GM12892 (cell line): ENCODE measurements around the gene SUPT20HL2.

Experiments used
- POLR2A ChIP-seq: IDR thresholded peaks from 2 replicates; pipeline ENCODE4 v1.6.1; 2011; ENCODE audit warnings: low read depth, low read length, control low read depth
- POLR2AphosphoS5 ChIP-seq: IDR thresholded peaks from 2 replicates; pipeline ENCODE4 v1.6.1; 2011; ENCODE audit warnings: low read depth, low read length, control low read depth
- TAF1 ChIP-seq: IDR thresholded peaks from 2 replicates; pipeline ENCODE4 v1.6.1; 2011; ENCODE audit warnings: low read depth, mild to moderate bottlenecking, control low read depth, low read length, borderline replicate concordance

DNA sequence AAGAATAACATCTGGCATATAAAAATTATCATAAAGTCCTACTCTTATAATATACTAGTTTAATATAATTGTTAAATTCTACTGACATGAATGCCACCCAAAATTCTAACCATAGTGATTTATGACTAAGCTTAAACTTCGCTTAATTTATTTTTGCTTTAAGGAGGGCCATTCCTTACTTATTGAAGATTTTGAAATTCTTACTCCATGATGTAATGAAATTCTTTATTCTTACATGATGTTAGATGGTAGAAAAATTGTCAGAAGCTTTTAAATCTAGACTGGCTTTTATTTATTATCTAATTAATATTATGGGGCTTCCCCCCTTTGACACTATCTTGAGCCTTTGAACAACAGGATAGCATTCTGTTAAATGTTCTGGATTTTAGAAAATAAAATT is 19.5 kb upstream of the SUPT20HL2 start:
- TF ChIP-seq POLR2A = no peak
- TF ChIP-seq TAF1 = no peak
- TF ChIP-seq POLR2AphosphoS5 = no peak
